Breast epithelium (tissue), 3 donors: Measurements from ENCODE around the gene MMP11.

Experiments used
- CTCF ChIP-seq, 3 donors: fragments of 450-650 bp; IDR thresholded peaks; one replicate each; pipeline ENCODE4 v1.5.1; 2016 to 2017; ENCODE audit warnings: antibody characterized with exemption in 3 of 3, mild to moderate bottlenecking in 3 of 3, moderate library complexity in 3 of 3
- POLR2A ChIP-seq: fragments of 450-650 bp; IDR thresholded peaks from one replicate; pipeline ENCODE4 v1.6.1; 2016; ENCODE audit warnings: antibody characterized with exemption, mild to moderate bottlenecking, moderate library complexity
- POLR2AphosphoS5 ChIP-seq, 3 donors: sonication (generic); formaldehyde crosslinking; IDR thresholded peaks; one replicate each; pipeline ENCODE4 v1.6.1; 2017; ENCODE audit warnings: antibody characterized with exemption in 3 of 3

GRCh38 chr22:23833017-23833751 lies 60.5 kb downstream of the MMP11 start:
- TF ChIP-seq CTCF (IDR thresholded peaks at IDR 0.05) (no peak), POLR2AphosphoS5 (IDR thresholded peaks at IDR 0.05) (no peak), POLR2A (no peak)
